ENCODE measurements around the gene UCN2. TPM values are rescaled to one million over a fixed set of nuclear protein-coding genes. Genes with fewer than 3 reads are reported as not detected.

Gene UCN2
- total RNA-seq, 1 donor from 2014 or later = 0.17 TPM

DNA sequence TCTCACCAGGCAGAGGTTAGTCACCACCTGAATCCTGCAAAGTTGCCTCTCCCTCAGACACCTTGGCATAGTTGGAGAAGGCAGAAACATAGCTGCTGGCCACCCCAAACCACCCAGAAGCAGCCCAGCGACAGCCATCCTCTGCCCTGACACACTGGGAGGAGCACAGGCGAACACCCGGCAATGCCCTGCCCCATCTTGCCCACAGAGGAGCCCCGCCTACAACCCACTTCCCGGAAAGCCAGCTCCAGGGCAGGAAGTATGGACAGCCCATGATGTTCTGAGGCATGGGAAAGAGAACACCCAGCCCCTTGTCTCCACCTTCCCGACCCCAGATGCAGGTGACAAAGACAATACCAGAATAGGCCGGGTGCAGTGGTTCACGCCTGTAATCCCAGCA, 47.0 kb downstream of the UCN2 start:
- no peak for DNase-seq
- intact Hi-C loops (cut with micrococcal nuclease) = no loop called here
- no peak for ATAC-seq

DNA sequence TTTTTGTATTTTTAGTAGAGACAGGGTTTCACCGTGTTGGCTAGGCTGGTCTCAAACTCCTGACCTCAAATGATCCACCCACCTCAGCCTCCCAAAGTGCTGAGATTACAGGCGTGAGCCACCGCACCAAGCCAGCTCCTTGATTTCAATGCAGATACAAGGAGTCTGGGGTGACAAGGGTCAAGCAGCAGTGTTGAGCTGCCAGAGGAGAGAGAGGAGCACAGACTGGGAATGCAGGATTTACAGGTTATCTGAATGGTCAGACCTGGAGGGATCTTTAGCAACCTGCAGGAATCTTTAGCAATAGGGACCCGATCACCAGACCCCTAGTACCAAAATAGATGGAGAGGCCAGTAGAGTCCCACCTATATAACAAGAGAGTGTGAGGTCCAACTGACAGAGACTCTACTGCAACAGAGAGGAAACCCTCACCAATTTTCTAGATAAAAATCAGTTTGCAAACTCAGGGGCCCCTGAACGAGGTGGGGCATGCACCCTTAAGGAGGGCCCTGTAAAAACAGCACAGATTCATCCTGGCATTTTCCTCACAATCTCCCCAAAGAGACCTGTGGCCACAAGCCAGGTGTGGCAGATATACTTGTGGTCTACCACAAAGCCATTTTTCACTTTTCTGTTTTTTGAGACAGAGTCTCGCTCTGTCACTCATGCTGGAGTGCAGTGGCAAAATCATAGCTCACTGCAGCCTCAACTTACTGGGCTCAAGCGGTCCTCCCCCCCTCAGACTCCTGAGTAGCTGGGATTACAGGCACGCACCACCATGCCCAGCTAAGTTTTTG, 49.0 kb downstream of the UCN2 start:
- ATAC-seq = no peak
- intact Hi-C loops (cut with micrococcal nuclease) = no loop called here
- DNase-seq = no peak

Small RNA genes lying within 50 kb of the gene (microRNA-seq; reads per million reads assigned to microRNA genes)
- gene MIR6823 (ENCODE audit: borderline number of aligned reads) = not detected
- gene MIR711 (ENCODE audit: borderline number of aligned reads) = not detected

Other genes with a start within 250 kb of the UCN2 start
- gene SPINK8, start 230.1 kb downstream of the UCN2 start, total RNA-seq = not detected
- gene FBXW12, start 191.6 kb downstream of the UCN2 start, total RNA-seq = not detected
- gene PLXNB1, start 133.7 kb downstream of the UCN2 start, total RNA-seq = 50.8 TPM
- gene CCDC51, start 123.7 kb downstream of the UCN2 start, total RNA-seq = 13.3 TPM
- 262 TPM for gene TMA7, start 123.5 kb downstream of the UCN2 start, total RNA-seq
- gene ATRIP, start 117.0 kb downstream of the UCN2 start, total RNA-seq = 4.9 TPM
- gene SHISA5, start 59.6 kb downstream of the UCN2 start, total RNA-seq = 39.1 TPM
- gene PFKFB4, start 7.0 kb downstream of the UCN2 start, total RNA-seq = 2.2 TPM
- 24.5 TPM for gene COL7A1, start 31.5 kb upstream of the UCN2 start, total RNA-seq
- 1,236 TPM for gene UQCRC1, start 45.9 kb upstream of the UCN2 start, total RNA-seq
- not detected for gene TMEM89, start 58.0 kb upstream of the UCN2 start, total RNA-seq
- 12.3 TPM for gene SLC26A6, start 71.7 kb upstream of the UCN2 start, total RNA-seq
- 0.35 TPM for gene CELSR3, start 99.1 kb upstream of the UCN2 start, total RNA-seq
- gene NCKIPSD, start 122.1 kb upstream of the UCN2 start, total RNA-seq = 13.6 TPM
- gene IP6K2, start 153.4 kb upstream of the UCN2 start, total RNA-seq = 30.2 TPM